ENCODE data around the gene GALNS. TPM values are rescaled to one million over a fixed set of nuclear protein-coding genes. Genes with fewer than 3 reads are reported as not detected.

The GALNS gene
- total and polyA plus RNA-seq, 2 experiments from 2014 or later: 9.7 to 18.8 TPM

GRCh38 chr16:88878967-88879787, 22.4 kb upstream of the GALNS start:
- no peaks in the 10 kb centered on the region; the same call in 2 of the 3 replicates for H3K36me3 Mint-ChIP-seq (ENCODE audit: low read depth)
- Histone ChIP-seq H3K9me2 (ENCODE audit: insufficient read depth) (no peaks in the 10 kb centered on the region), H4K20me1 (replicated peaks; ENCODE audit: insufficient read depth) (no peaks in the 10 kb centered on the region), H3K79me2 (replicated peaks; ENCODE audit: insufficient read depth) (no peaks in the 10 kb centered on the region), H2AFZ (no peak overlapping the region), H3K27me3 (ENCODE audit: insufficient read depth) (no peaks in the 10 kb centered on the region), H3K4me2 (no peak overlapping the region), H3K4me1 (ENCODE audit: insufficient read depth) (no peaks in the 10 kb centered on the region), H3F3A (replicated peaks; ENCODE audit: low read depth) (no peaks in the 10 kb centered on the region), H3K27ac (ENCODE audit: low read depth) (no peak overlapping the region), H3K36me3 (ENCODE audit: insufficient read depth) (no peaks in the 10 kb centered on the region), H3K4me3 (no peak overlapping the region)
- no peaks in the 10 kb centered on the region; the same call in 2 of the 3 replicates for H3K4me1 Mint-ChIP-seq
- no peak for DNase-seq (ENCODE audit: low spot score)
- no peaks in the 10 kb centered on the region; the same call in none of the 3 replicates for H3K9me3 Mint-ChIP-seq
- ATAC-seq: no peak
- TF ChIP-seq NANOG (IDR thresholded peaks at IDR 0.05; ENCODE audit: borderline replicate concordance) (no peak), POLR2AphosphoS5 (IDR thresholded peaks at IDR 0.05; ENCODE audit: low read depth) (no peak), JUNB (IDR thresholded peaks at IDR 0.05; ENCODE audit: unreplicated experiment) (no peak), CREB1 (CRISPR knock-in tag; IDR thresholded peaks at IDR 0.05; ENCODE audit: low read depth) (no peak), ETS1 (IDR thresholded peaks at IDR 0.05) (no peak), EZH2 (IDR thresholded peaks at IDR 0.05; ENCODE audit: low read depth, unreplicated experiment) (no peak), CTCF (conservative IDR thresholded peaks at IDR 0.05; ENCODE audit: low read depth in 2 of 2) (no peak), ZNF331 (CRISPR knock-in tag; IDR thresholded peaks at IDR 0.05; ENCODE audit: low read depth) (no peak), ZNF462 (CRISPR knock-in tag; IDR thresholded peaks at IDR 0.05) (no peak), ZNF114 (CRISPR knock-in tag; IDR thresholded peaks at IDR 0.05) (no peak), STAT1 (IDR thresholded peaks at IDR 0.05; ENCODE audit: unreplicated experiment) (no peak), EZH2phosphoT487 (IDR thresholded peaks at IDR 0.05; ENCODE audit: unreplicated experiment) (no peak), REST (IDR thresholded peaks at IDR 0.05; ENCODE audit: unreplicated experiment) (no peak)
- peaks cover 18% of the 10 kb centered on the region for H3K27me3 Mint-ChIP-seq (ENCODE audit: insufficient read depth, low read depth, poor library complexity)
- no peak overlapping the region for H3K4me3 Mint-ChIP-seq
- no peak overlapping the region for H3K27ac Mint-ChIP-seq

Measured in GM23338 (cell line).